Mesendoderm (in vitro differentiated cells): ENCODE measurements around the gene CCDC188.

Experiments
- DNase-seq: peaks from one replicate; pipeline ENCODE4 v3.0.0; 2013
- H2AK5ac ChIP-seq: 2 replicates; pipeline ENCODE4 v1.6.1; 2013; ENCODE audit warnings: low read length, inconsistent platforms
- H2BK120ac ChIP-seq: 2 replicates; pipeline ENCODE4 v1.6.1; 2013; ENCODE audit warnings: low read depth, mild to moderate bottlenecking, low read length, moderate library complexity, mixed read lengths
- H2BK15ac ChIP-seq: replicated peaks from 2 replicates; pipeline ENCODE4 v1.6.1; 2013; ENCODE audit warnings: low read depth, mild to moderate bottlenecking, moderate library complexity
- H2BK5ac ChIP-seq: 2 replicates; pipeline ENCODE4 v1.6.1; 2013; ENCODE audit warnings: low read length, inconsistent platforms
- H3K18ac ChIP-seq: 2 replicates; pipeline ENCODE4 v1.6.1; 2013; ENCODE audit warnings: mild to moderate bottlenecking, low read length, mixed read lengths
- H3K23ac ChIP-seq: one replicate; pipeline ENCODE4 v1.6.1; 2013; ENCODE audit warnings: low read length
- H3K27ac ChIP-seq: 2 replicates; pipeline ENCODE4 v1.5.1; 2013; ENCODE audit warnings: low read depth, mild to moderate bottlenecking, inconsistent platforms, low read length, moderate library complexity
- H3K27me3 ChIP-seq: 2 replicates; pipeline ENCODE4 v1.6.1; 2013; ENCODE audit warnings: low read length, control low read depth, mild to moderate bottlenecking, inconsistent platforms; ENCODE audit not compliant: insufficient read depth, poor library complexity
- H3K36me3 ChIP-seq: 2 replicates; pipeline ENCODE4 v1.6.1; 2013; ENCODE audit warnings: low read length, inconsistent platforms; ENCODE audit not compliant: control insufficient read depth, insufficient read depth
- H3K4ac ChIP-seq: one replicate; pipeline ENCODE4 v1.6.1; 2013; ENCODE audit warnings: low read depth, mild to moderate bottlenecking, low read length, moderate library complexity
- H3K4me1 ChIP-seq: 2 replicates; pipeline ENCODE4 v1.6.1; 2013; ENCODE audit warnings: low read depth, low read length, inconsistent platforms; ENCODE audit not compliant: control insufficient read depth
- H3K4me2 ChIP-seq: 2 replicates; pipeline ENCODE4 v1.6.1; 2013; ENCODE audit warnings: low read length
- H3K4me3 ChIP-seq: 2 replicates; pipeline ENCODE4 v1.5.1; 2013; ENCODE audit warnings: mild to moderate bottlenecking, low read length
- H3K56ac ChIP-seq: one replicate; pipeline ENCODE4 v1.6.1; 2013; ENCODE audit warnings: low read length
- H3K79me1 ChIP-seq: 2 replicates; pipeline ENCODE4 v1.6.1; 2013; ENCODE audit warnings: low read length, inconsistent platforms
- H3K79me2 ChIP-seq: 2 replicates; pipeline ENCODE4 v1.6.1; 2013; ENCODE audit warnings: mild to moderate bottlenecking, low read length; ENCODE audit not compliant: control insufficient read depth, insufficient read depth
- H3K9ac ChIP-seq: 2 replicates; pipeline ENCODE4 v1.6.1; 2013; ENCODE audit warnings: low read length, inconsistent platforms
- H4K5ac ChIP-seq: one replicate; pipeline ENCODE4 v1.6.1; 2013; ENCODE audit warnings: low read length
- H4K8ac ChIP-seq: one replicate; pipeline ENCODE4 v1.6.1; 2013; ENCODE audit warnings: low read depth, mild to moderate bottlenecking, control low read depth, low read length, moderate library complexity
- WGBS: extraction: QIAGEN DNeasy Blood & Tissue Kit; methylation state at CpG from one replicate; pipeline ENCODE4 v1.1.7; 2013; ENCODE audit warnings: low lambda C conversion rate, missing lambda C conversion rate; ENCODE audit not compliant: insufficient coverage; ENCODE audit errors: extremely low coverage; 5-methylcytosine and 5-hydroxymethylcytosine counted together

Gene CCDC188

GRCh38 chr22:20146777-20147176 lies 4.1 kb downstream of the CCDC188 start:
- Histone ChIP-seq H2BK5ac (no peak overlapping the region), H3K9ac (no peak overlapping the region), H3K4me2 (no peak overlapping the region), H2AK5ac (no peak overlapping the region), H3K56ac (no peak overlapping the region), H3K79me2 (no peaks in the 10 kb centered on the region), H3K27ac (no peak overlapping the region), H2BK15ac (no peak overlapping the region), H3K36me3 (no peaks in the 10 kb centered on the region), H3K4ac (no peak overlapping the region), H4K8ac (no peak overlapping the region), H2BK120ac (no peak overlapping the region), H3K79me1 (no peaks in the 10 kb centered on the region), H4K5ac (no peak overlapping the region), H3K4me1 (no peaks in the 10 kb centered on the region), H3K18ac (no peak overlapping the region), H3K23ac (no peak overlapping the region), H3K4me3 (no peak overlapping the region), H3K27me3 (no peaks in the 10 kb centered on the region)
- DNase-seq, result no peak
- no CpG with 5 or more reads among the region's 22 CpGs for WGBS

GRCh38 chr22:20145832-20146223 lies 5.0 kb downstream of the CCDC188 start:
- H2AK5ac ChIP-seq, result no peak overlapping the region
- no peak overlapping the region for H4K5ac ChIP-seq
- no peak overlapping the region for H3K27ac ChIP-seq
- H3K36me3 ChIP-seq, result no peaks in the 10 kb centered on the region
- H2BK5ac ChIP-seq, result no peak overlapping the region
- H2BK15ac ChIP-seq, result no peak overlapping the region
- H3K4me2 ChIP-seq, result no peak overlapping the region
- no peak overlapping the region for H2BK120ac ChIP-seq
- H3K4ac ChIP-seq, result no peak overlapping the region
- no peaks in the 10 kb centered on the region for H3K4me1 ChIP-seq
- no peak overlapping the region for H3K9ac ChIP-seq
- WGBS, result no CpG with 5 or more reads among the region's 21 CpGs
- no peak overlapping the region for H3K56ac ChIP-seq
- H3K27me3 ChIP-seq, result no peaks in the 10 kb centered on the region
- H3K18ac ChIP-seq, result no peak overlapping the region
- H3K23ac ChIP-seq, result no peak overlapping the region
- H4K8ac ChIP-seq, result no peak overlapping the region
- no peak for DNase-seq
- no peaks in the 10 kb centered on the region for H3K79me2 ChIP-seq
- no peak overlapping the region for H3K4me3 ChIP-seq
- no peaks in the 10 kb centered on the region for H3K79me1 ChIP-seq

- no peaks in the 10 kb centered on the region for H3K27me3 ChIP-seq
- no peak overlapping the region for H3K9ac ChIP-seq
- no peaks in the 10 kb centered on the region for H3K79me1 ChIP-seq
- H3K23ac ChIP-seq, result no peak overlapping the region
- no peak overlapping the region for H2BK120ac ChIP-seq
- H2BK15ac ChIP-seq, result no peak overlapping the region
- H3K36me3 ChIP-seq, result no peaks in the 10 kb centered on the region
- H3K4ac ChIP-seq, result no peak overlapping the region
- no peaks in the 10 kb centered on the region for H3K79me2 ChIP-seq
- no peak overlapping the region for H4K5ac ChIP-seq
- no peak overlapping the region for H3K27ac ChIP-seq
- H2BK5ac ChIP-seq, result no peak overlapping the region
- no peak overlapping the region for H3K4me2 ChIP-seq
- H4K8ac ChIP-seq, result no peak overlapping the region
- H3K4me1 ChIP-seq, result no peaks in the 10 kb centered on the region
- H3K56ac ChIP-seq, result no peak overlapping the region
- H3K18ac ChIP-seq, result no peak overlapping the region
- no peak overlapping the region for H2AK5ac ChIP-seq
- no peak for DNase-seq
- no peak overlapping the region for H3K4me3 ChIP-seq
- no CpG with 5 or more reads among the region's 22 CpGs for WGBS
Observed at GRCh38 chr22:20145206-20145831, 5.5 kb downstream of the CCDC188 start.

- Histone ChIP-seq H2BK15ac (no peak overlapping the region), H3K79me2 (no peaks in the 10 kb centered on the region)
- WGBS, result no CpG with 5 or more reads among the region's 19 CpGs
Observed at GRCh38 chr22:20143883-20144665, 6.8 kb downstream of the CCDC188 start.

GRCh38 chr22:20142711-20143621 lies 7.9 kb downstream of the CCDC188 start:
- H3K27ac ChIP-seq, result no peak overlapping the region

More at GRCh38 chr22:20143883-20144665, 6.8 kb downstream of the CCDC188 start:
- Histone ChIP-seq H4K8ac (no peak overlapping the region), H2AK5ac (no peak overlapping the region), H2BK5ac (no peak overlapping the region), H3K9ac (no peak overlapping the region), H3K23ac (no peak overlapping the region), H3K56ac (no peak overlapping the region), H3K18ac (no peak overlapping the region), H3K36me3 (no peaks in the 10 kb centered on the region), H3K4me3 (no peak overlapping the region), H3K4me1 (no peaks in the 10 kb centered on the region), H3K79me1 (no peaks in the 10 kb centered on the region), H3K27ac (no peak overlapping the region), H2BK120ac (no peak overlapping the region), H4K5ac (no peak overlapping the region), H3K27me3 (no peaks in the 10 kb centered on the region), H3K4me2 (no peak overlapping the region), H3K4ac (no peak overlapping the region)
- DNase-seq, result no peak

More at GRCh38 chr22:20142711-20143621, 7.9 kb downstream of the CCDC188 start:
- no peak overlapping the region for H2AK5ac ChIP-seq
- no peaks in the 10 kb centered on the region for H3K4me1 ChIP-seq
- H3K36me3 ChIP-seq, result no peaks in the 10 kb centered on the region
- no peak overlapping the region for H2BK120ac ChIP-seq
- no peaks in the 10 kb centered on the region for H3K79me1 ChIP-seq
- WGBS, result no CpG with 5 or more reads among the region's 65 CpGs
- H3K4me3 ChIP-seq, result no peak overlapping the region
- H3K4ac ChIP-seq, result no peak overlapping the region
- DNase-seq, result no peak
- no peak overlapping the region for H3K18ac ChIP-seq
- H3K27me3 ChIP-seq, result no peaks in the 10 kb centered on the region
- H3K23ac ChIP-seq, result no peak overlapping the region
- H2BK5ac ChIP-seq, result no peak overlapping the region
- no peak overlapping the region for H3K56ac ChIP-seq
- H3K79me2 ChIP-seq, result no peaks in the 10 kb centered on the region
- no peak overlapping the region for H3K4me2 ChIP-seq
- no peak overlapping the region for H2BK15ac ChIP-seq
- H4K5ac ChIP-seq, result no peak overlapping the region
- no peak overlapping the region for H4K8ac ChIP-seq
- no peak overlapping the region for H3K9ac ChIP-seq
